NCI-H524 (cell line): ENCODE data around the gene ATP8B1.

Experiments
- DNase-seq, 2 experiments: peaks; one replicate each; lab custom pipeline; 2025; lab: John Stamatoyannopoulos, UW

Gene ATP8B1

DNA sequence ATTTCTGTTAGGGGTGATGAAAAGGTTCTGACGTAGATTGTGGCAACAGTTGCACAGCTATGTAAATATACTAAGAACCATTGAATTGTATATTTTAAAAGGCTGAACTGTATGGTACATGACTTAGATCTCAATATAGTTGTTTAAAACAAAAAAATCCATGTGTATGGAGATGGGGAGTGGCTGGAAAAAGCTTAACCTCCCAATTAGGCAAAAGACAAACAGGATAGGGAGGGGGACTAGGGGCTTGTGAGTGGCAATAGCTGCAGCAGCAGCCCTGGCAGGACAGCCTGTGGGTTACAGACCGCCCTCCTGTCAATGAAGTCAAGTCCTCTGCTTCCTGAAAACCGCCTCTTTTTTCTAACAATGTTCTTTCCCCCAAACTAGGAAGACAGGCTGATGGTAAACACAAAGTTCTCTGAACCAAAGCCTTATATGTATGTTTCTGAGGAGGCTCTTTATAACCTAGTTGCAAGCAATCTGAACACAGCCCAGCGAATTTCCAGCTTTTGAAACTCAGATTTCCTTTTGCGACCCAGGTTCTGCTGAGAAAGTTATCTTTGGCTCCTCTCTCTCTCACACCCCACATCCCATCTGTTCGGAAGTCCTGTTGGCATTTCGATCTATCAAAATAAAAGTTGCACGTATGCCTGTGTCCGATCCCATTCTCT is 10.3 kb downstream of the ATP8B1 start:
- no peak for DNase-seq

DNA sequence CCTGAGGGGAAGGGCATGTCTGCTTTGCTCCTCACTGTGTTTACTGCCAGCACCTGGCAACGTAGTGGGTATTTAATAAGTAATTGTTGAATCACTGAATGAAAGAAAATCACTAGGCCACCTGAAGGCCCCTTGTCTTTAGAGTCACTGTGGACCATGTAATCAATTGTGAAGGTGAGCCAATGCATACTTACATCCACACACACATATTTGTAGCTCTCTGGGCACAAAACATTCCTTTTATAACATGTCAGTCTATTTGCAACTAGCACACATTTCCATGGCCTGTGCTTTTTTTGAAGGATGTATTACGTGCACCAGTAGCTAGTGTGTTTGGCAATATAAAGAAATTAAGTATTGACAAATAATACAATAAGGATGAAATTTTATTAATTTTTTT is 11.2 kb downstream of the ATP8B1 start:
- DNase-seq = no peak

DNA sequence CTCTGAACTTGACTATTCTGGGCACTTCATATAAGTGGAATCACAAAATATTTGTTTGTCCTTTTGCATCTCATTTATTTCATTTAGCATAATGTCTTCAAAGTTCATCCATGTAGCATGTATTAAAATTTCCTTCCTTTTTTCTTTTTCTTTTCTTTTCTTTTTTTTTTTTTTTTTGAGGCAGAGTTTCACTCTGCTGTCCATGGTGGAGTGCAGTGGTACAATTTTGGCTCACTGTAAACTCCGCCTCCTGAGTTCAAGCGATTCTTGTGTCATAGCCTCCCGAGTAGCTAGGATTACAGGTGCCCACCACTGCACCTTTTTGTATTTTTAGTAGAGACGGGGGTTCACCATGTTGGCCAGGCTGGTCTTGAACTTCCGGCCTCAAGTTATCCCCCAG is 11.9 kb downstream of the ATP8B1 start:
- no peak for DNase-seq

DNA sequence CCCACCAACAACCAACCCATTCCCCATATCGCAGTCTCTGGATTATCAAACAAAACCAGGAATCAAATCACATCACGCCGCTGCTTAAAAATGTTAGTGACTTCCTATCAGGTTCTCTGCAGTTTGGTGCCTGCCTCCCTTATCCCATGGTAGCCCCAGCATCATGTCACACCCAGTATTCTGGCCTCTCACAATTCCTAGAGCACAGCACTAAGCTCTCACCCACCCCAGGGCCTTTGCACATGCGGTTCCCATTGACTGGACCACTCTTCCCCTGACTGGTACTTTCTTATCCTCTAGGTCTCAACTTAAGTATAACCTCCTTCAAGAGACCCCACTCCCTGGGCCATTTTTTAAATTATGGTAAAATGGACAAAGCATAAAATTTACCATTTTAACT is 12.8 kb downstream of the ATP8B1 start:
- DNase-seq = no peak

DNA sequence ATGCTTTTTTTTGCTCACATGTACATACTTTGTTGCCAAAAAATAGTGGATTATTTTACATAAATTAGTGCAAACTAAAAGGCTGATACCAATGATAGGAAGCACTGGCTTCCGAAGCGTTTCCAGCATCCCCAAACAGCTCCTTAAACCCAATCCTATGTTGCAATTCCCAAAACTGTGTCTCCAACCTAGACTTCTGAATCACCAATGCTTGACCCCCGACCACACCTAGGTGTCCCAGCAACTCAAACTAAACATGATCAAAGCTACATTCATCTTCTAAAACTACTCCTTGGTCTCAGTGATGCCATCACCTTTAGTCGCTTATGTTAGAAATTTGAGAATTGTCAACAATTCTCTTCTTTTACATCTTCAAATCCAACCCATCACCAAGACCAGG is 13.4 kb downstream of the ATP8B1 start:
- no peak for DNase-seq

DNA sequence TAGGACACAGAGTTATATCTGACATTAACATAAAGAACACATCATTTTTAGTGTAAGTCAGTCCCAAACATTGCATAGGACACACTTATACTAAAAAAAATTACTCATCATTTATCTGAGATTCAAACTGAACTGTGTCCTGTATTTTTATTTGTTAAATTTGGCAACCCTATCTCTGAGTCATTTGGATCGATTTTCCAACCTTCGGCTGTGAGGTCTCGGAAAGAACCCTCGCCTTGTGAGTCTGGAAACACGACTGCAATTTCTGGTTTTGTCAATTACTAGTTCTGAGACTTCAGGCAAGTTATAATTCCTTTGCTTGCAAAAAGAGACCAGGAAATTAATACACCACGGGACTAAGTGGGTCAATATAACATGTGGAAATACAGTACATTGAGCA is 14.0 kb downstream of the ATP8B1 start:
- DNase-seq = no peak

DNA sequence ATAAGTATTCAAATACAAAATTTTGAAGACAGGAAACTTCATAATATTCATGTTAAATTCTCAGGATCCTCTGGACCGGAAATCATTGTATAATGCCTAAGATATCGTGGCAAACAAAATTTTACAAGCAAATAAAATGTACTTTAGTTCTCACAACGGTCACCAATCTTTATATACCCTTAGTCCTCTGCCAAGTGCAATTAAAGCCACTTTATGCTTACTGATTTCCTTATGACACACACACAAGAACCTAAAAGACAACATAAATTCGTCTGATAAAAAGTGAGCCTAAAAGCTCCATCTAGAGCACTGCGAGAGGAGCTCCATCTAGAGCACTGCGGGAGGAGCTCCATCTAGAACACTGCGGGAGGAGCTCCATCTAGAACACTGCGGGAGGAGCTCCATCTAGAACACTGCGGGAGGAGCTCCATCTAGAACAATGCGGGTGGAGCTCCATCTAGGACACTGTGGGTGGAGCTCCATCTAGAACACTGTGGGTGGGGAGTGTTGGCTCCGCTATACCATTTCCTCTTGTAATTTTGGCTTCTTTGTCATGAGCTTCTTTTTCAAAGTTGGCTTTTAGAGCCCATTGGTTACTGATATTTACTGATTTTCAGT is 15.9 kb downstream of the ATP8B1 start:
- no peak for DNase-seq

DNA sequence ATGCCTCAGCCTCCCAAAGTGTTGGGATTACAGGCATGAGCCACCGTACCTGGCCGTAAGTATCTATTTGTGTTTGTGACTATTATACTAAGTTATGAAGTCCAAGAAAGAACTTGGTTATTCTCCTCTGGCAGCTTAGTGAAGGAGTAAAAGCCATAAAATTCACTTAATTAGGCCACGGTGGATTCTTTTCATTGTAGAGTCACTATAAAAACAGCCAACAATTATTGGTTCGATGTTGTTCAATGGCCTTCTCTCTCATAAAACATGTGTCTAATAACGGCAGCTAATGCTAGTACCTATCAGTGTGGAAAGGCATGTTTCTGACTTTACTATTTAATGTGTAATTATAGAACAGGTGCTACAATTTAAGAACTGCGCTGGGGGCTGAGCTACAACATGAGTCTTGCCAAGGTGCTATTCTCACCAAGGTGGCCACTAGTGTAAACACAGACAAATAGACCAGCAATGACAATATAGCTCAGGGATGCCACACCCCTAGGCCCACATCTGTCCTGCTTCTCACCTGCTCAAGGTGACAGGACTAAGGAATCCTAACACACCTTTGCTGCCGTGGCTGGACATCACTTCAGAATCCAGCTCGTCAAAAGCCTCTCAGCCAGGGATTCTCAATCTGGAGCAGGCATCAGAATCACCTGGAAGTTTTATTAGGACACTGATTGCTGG is 17.2 kb downstream of the ATP8B1 start:
- no peak for DNase-seq

DNA sequence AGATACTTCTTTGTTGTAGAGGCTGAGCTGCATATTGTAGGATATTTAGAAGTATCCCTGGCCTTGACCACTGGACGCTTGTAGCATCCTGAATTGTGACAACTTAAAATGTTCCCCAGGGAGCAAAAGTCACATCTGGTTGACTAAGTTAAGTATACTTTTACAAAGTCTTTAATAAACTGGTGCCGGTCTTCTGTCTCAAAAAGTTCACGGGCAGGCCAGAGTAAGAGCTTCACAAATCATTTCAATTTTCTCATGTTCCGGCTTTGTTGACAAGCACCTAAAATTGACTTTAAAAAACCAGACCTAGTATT is 18.4 kb downstream of the ATP8B1 start:
- DNase-seq = no peak

DNA sequence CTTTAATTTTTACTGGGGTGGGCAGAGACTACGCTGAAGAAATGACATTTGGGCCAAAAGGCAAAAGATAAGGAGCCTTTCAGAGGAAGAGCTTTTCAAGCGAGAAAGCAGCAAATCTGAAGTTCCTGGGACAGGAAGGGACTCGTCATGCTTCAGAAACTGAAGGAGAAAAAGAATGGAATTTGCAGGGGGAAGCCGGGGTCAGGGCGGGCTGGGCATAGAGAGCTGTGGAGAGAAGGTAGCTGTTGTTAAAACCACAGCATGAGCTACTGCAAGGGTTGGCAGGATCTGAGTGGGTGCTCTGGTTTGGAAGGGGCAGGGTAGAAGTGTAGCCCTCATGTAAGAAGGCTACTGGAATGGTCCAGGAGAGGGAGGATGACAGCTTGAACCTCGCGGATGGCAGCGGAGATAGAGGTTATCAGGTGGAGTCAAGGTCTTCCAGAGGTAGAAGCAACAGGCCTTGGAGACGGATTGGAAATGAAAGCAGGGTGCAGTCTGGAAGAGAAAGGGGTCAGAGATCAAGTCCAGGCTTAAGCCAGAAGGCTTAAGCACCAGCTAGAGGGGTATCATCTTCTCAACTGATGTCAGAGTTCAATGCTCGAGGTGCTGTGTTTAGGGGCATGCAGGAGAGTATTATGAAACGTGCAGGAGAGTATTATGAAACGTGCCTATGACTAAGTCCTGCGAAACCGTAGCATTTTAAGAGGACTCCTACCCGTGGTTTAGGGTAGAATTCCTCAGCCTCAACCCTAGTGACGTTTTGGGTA is 18.9 kb downstream of the ATP8B1 start:
- no peak for DNase-seq

DNA sequence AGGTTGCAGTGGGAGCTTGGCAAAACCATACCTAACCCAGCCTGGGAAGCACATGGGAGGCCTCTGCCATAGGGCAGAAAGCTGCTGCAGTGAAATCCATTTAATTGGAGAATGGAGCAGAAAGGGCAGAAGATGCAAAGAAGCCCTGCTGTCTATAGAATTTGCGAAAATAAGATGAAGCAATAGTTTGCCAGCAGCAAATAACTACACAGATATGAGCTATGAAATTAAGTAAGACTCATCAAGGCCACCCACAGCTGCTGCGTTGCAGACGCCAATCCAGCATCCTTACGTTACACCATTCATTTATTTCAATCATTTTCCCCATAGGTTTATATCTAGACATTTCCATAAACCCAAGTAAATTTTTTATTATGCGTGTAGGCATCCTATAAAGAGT is 21.1 kb downstream of the ATP8B1 start:
- DNase-seq = no peak

DNA sequence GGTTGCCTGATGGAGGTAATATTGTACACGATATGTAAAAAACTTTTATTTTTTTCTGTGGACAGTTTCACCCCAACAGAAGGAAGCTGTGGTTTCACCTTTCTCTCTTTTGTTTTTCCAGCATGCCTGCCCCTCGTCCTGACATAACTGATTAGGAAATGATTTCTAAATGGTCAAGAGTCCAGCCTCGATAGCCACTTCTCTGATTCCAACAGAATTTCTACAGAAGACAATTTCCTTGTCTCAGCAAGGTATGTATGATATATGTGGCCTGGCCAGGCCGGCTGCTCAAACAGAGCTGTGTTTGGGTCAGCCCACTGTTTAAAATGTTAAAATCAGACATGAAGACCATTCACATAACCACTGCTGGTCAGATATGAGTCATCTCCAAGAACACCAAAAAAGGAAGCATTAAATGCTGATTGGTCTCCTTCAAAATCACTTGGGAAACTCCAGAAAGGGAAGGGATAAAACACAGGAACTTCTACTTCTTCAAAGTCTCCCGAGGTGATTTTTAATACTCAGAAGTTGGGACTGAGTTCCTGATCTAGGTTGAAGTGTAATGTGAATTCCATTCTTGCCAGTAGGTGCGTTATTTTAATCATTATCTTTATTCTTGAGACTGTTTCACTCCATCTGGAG is 22.3 kb downstream of the ATP8B1 start:
- no peak for DNase-seq

DNA sequence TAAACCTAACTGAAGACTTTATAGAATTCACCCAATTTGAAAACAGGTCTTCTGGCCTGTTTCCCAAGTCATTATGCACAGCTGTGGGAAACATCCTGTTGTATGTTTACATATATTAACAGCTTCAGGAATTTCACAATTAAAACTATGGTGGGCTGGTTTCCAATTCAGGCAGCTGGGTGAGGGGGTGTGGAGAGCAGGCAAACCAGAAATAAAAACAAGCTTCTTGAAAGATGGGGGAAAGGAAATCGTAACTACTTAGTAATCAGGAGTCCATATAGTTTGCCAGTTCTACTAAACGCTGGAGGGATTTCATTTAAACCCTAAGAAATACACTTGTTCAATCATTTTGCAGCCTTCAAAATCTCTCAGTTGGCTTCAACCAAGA is 22.8 kb downstream of the ATP8B1 start:
- DNase-seq = peak in 1 of 2 experiments; percentile 17

DNA sequence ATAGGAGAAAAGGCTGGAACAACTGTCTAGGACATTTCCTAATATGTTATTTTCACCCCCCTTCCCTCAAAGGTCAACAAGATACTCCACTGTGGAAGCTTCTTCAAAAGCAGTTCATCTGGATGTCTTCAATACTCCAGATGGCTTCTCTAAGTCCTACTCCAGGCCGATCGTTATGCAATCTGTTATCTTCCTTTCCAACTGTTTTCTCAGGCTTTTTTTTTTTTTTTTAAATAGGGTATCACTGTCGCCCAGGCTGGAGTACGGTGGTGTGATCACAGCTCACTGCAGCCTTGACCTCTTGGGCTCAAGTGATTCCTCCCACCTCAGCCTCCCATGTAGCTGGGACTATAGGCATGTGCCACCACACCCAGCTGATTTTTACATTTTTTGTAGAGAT is 26.3 kb downstream of the ATP8B1 start:
- peak; percentile 75 to 92 for DNase-seq

DNA sequence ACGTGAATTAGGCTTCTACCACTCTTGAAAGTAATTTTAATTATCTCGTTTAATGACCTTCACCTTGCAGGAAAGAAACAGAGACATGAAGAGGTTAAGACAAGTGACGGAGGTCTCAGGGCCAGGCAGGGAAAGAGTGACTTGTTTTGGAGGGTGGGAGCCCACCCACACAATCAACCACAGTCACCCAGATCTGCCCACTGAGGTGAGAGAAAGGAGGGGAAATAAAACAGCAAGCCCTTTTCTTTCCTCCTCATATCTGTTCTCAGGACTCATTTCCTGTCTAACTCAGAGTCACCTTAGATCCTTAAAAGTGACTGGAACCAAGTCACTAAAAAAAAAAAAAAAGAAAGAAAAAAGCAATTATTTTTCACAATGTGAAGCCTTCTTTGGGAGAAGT is 26.8 kb downstream of the ATP8B1 start:
- peak in 1 of 2 experiments; percentile 8 for DNase-seq

DNA sequence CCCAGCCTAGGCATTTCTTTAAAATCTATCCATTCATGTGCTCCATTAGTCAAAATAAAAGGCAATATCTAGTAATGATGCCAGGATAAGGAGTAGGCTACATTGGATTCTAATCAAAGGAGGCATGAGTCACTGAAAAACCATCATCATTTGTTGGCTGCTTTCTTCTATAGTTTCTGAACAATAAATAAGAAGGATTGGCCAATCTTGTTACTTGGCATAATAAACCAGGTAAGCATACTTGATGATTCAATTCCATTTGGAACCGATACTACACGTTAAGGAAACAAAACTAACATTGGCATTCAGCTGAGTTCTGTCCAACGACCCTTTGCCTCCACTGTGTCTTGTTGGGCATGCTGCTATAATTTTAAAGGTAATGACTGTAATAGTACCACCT is 27.2 kb downstream of the ATP8B1 start:
- DNase-seq = no peak

DNA sequence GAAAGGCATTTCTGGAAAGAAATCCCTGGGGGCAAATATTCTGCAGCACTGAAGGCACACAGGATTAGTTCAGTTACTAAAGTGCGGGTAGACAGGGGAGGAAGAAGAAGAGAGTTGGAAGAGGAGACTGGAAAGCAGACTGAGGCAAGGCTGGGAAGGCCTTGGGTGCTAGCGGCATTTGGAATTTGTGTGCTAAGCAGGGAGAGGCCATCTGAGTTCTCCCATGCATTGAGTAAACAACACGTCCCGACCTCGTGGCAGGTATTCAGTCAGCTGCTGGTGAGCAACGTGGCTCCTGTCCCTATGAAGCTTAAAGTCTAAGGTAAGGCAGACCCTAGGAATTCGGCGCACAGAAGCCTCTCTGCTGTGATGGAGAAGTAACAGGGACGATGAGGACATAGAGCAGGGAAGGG is 30.7 kb downstream of the ATP8B1 start:
- DNase-seq = no peak

DNA sequence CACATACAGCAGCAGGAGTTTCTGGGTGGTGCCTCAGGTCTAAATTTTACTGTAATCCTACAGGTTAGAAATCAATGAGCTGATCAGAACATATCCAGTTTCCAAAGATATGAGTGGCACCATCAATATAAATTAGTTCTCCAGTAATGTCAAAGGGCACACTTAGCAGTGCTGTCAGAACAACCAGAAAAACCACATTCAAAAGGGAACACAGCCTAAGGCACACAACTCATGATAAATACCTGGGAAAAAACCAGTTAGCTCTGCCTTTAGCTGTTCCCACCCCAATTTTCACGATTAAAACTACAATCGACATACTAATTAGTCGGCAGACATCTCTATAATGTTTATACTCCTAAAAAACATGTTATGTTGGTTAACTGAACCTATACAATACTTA is 31.5 kb downstream of the ATP8B1 start:
- DNase-seq = no peak

DNA sequence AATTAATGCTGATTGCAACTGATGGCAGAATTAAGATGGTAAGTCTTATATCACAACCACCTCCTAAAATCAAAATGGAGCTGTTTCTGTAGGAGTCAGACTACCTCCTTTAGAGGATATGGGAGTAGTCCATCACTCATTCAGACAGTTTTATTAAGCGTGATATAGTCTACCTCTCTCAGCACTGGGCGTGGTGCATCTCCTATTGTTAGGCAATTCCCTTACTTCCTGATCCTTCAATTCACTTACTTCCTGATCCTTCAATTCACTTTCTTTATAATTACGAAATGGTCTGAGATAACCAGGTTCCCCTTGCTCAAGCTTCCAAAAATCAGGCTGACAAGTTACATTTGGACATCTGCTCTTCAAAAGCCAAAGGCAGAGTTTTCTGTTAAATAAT is 31.9 kb downstream of the ATP8B1 start:
- DNase-seq = no peak

DNA sequence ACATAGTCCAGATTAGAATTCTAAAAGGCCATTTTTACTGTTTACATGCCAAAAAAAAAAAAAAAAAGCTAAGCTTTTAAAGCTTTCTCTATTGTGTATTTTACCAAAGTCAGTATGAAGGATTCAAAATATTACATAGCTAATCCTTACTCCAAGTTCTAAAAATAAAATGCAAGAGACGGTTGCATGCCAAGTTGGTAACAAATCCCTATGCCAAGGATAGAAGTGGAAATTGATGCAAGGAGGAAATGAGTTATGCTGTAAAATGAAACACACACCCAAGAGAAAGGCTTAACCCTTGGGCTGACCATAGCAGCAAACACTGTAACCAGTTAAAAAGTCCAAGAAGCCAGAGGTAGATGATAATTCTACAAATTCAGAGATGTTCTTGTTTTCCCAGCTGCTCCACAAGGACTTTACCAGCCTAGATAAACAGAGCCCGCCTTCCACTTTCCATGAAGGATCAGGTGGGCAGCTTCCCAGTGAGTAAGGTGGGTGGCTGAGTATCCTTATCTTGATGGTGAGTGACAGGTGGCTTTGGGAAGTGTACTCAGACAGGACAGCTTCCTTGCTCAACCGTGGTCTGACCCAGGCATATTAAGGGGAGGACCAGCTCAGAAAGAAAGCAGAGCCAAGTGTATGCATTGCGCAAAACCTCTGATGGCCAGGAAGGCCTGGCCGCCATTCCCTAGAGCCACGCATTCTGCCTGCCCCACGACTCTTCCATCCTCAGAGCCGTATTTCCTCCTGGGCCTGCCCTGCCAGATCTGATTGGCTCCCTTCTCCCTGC is 34.4 kb downstream of the ATP8B1 start:
- DNase-seq = no peak

DNA sequence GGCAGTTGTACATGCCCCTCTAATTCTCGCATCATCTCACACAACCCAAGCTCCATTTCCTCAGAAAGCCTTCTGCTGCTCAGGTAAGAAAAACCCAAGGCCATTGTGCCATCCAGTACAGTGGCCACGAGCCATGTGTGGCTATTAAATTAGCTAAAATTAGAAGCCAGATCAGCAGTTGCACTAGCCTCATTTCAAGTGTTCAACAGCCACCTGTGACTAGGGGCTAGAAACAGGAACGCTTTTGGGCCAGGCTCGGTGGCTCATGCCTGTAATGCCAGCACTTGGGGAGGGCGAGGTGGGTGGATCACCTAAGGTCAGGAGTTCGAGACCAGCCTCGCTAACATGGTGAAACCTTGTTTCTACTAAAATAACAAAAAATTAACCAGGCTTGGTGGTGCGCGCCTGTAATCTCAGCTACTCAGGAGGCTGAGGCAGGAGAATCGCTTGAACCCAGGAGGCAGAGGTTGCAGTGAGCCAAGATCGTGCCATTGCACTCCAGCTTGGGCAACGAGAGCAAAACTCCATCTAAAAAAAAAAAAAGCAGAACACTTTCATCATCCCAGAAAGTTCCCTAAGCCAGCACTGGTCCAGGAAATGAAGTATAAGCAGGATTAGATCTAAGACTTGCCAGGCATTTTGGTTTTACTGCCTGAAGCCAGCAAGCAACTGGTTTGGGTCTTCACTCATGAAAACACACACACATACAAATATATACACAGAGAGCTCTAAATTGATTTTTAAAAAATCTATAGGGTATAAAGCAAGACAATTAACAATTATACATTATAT is 35.7 kb downstream of the ATP8B1 start:
- DNase-seq = no peak
